Tibial nerve (tissue), 4 donors: ENCODE results near the gene UTS2B. TPM values are rescaled to one million over a fixed set of nuclear protein-coding genes. Genes with fewer than 3 reads are reported as not detected.
"Not testable (repeated sequence)": the region's sequence is repeated elsewhere in the genome, so short reads cannot be mapped to it uniquely, and the experiment has no call there.

Experiments
- DNase-seq, 2 donors: peaks; one replicate each; pipeline ENCODE4 v3.0.0-alpha.2; 2019; ENCODE audit warnings: low spot score in 2 of 2
- H3K27ac ChIP-seq, 4 donors: fragments of 200-600 bp; sonication (generic) in 3 of 4; one replicate each; pipeline ENCODE4 v1.5.1; 2017 to 2019; ENCODE audit warnings: mild to moderate bottlenecking in 1 of 4
- H3K27me3 ChIP-seq, 2 donors: fragments of 200-600 bp; sonication (generic) in 1 of 2; one replicate each; pipeline versions ENCODE4 v1.5.1 to v1.6.0; 2017 to 2019
- H3K36me3 ChIP-seq, 3 donors: fragments of 200-600 bp; sonication (generic); one replicate each; pipeline ENCODE4 v1.5.1; 2018 to 2019
- H3K4me1 ChIP-seq, 4 donors: fragments of 200-600 bp; sonication (generic) in 3 of 4; one replicate each; pipeline ENCODE4 v1.5.1; 2017 to 2019
- H3K4me3 ChIP-seq, 4 donors: fragments of 200-600 bp; sonication (generic) in 3 of 4; one replicate each; pipeline ENCODE4 v1.5.1; 2017 to 2019; ENCODE audit warnings: mild to moderate bottlenecking in 1 of 4, moderate library complexity in 1 of 4
- H3K9me3 ChIP-seq, 4 donors: fragments of 200-600 bp; sonication (generic) in 3 of 4; one replicate each; pipeline ENCODE4 v1.5.1; 2017 to 2019
- EP300 ChIP-seq, 2 donors: sonication (generic); formaldehyde crosslinking; IDR thresholded peaks; one replicate each; pipeline ENCODE4 v1.6.1; 2017; ENCODE audit warnings: antibody characterized with exemption in 2 of 2, mild to moderate bottlenecking in 1 of 2
- POLR2A ChIP-seq, 2 donors: fragments of 450-650 bp; IDR thresholded peaks; one replicate each; pipeline ENCODE4 v1.6.1; 2017; ENCODE audit warnings: antibody characterized with exemption in 2 of 2, mild to moderate bottlenecking in 2 of 2, moderate library complexity in 2 of 2
- WGBS, 2 donors: methylation state at CpG; one replicate each; pipeline ENCODE4 v1.1.5; 2018; 5-methylcytosine and 5-hydroxymethylcytosine counted together
- total RNA-seq, 4 donors: library from RNA; depleted of rRNA; stranded (reverse); fragments of >200 nt; gene quantifications; one replicate each; pipeline ENCODE4 v1.1.0, GENCODE V29; 2016
- TF ChIP-seq, protein P1 (sequence below), 5 experiments: fragments of 200-600 bp in 3 of 5; fragments of 450-650 bp in 2 of 5; sonication (generic) in 3 of 5; IDR thresholded peaks; one replicate each; pipeline ENCODE4 v1.5.1; 2016 to 2019; ENCODE audit warnings: antibody characterized with exemption in 5 of 5, mild to moderate bottlenecking in 3 of 5, moderate library complexity in 2 of 5

Gene UTS2B
- total RNA-seq, 4 donors from 2014 or later, result 0.90 to 2.7 TPM; not detected in 2

DNA sequence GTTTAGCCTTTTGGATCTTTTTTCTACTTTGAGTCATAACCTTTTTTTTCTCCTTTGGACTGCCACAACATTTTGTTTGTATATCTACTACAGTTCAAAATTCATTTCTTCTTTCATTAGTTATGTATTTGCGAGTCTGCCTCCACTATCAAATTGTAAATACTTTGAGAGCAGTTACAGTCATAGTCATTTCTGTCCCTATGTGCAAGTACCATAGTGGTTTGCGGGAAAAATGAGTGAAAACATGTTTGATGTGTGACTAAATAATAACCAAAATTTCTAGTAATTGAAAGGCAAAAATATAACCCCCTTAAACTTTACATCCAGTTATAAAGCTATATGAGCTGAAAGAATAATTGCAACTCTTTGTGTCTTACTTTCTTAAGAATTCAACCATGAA is 46.9 kb downstream of the UTS2B start:
- TF ChIP-seq EP300 (IDR thresholded peaks at IDR 0.05) (no peak), POLR2A (IDR thresholded peaks at IDR 0.05) (no peak)
- TF ChIP-seq, protein P1, sequence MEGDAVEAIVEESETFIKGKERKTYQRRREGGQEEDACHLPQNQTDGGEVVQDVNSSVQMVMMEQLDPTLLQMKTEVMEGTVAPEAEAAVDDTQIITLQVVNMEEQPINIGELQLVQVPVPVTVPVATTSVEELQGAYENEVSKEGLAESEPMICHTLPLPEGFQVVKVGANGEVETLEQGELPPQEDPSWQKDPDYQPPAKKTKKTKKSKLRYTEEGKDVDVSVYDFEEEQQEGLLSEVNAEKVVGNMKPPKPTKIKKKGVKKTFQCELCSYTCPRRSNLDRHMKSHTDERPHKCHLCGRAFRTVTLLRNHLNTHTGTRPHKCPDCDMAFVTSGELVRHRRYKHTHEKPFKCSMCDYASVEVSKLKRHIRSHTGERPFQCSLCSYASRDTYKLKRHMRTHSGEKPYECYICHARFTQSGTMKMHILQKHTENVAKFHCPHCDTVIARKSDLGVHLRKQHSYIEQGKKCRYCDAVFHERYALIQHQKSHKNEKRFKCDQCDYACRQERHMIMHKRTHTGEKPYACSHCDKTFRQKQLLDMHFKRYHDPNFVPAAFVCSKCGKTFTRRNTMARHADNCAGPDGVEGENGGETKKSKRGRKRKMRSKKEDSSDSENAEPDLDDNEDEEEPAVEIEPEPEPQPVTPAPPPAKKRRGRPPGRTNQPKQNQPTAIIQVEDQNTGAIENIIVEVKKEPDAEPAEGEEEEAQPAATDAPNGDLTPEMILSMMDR (IDR thresholded peaks at IDR 0.05), result no peak
- no peaks in the 10 kb centered on the region for H3K4me1 ChIP-seq
- no peak overlapping the region for H3K27ac ChIP-seq
- H3K36me3 ChIP-seq, result no peaks in the 10 kb centered on the region
- 95 to 97% methylated on average over 2 of the region's 2 CpGs for WGBS, 2 donors
- H3K4me3 ChIP-seq, result no peak overlapping the region
- H3K9me3 ChIP-seq, result no peaks in the 10 kb centered on the region
- no peaks in the 10 kb centered on the region for H3K27me3 ChIP-seq
- DNase-seq, result no peak

DNA sequence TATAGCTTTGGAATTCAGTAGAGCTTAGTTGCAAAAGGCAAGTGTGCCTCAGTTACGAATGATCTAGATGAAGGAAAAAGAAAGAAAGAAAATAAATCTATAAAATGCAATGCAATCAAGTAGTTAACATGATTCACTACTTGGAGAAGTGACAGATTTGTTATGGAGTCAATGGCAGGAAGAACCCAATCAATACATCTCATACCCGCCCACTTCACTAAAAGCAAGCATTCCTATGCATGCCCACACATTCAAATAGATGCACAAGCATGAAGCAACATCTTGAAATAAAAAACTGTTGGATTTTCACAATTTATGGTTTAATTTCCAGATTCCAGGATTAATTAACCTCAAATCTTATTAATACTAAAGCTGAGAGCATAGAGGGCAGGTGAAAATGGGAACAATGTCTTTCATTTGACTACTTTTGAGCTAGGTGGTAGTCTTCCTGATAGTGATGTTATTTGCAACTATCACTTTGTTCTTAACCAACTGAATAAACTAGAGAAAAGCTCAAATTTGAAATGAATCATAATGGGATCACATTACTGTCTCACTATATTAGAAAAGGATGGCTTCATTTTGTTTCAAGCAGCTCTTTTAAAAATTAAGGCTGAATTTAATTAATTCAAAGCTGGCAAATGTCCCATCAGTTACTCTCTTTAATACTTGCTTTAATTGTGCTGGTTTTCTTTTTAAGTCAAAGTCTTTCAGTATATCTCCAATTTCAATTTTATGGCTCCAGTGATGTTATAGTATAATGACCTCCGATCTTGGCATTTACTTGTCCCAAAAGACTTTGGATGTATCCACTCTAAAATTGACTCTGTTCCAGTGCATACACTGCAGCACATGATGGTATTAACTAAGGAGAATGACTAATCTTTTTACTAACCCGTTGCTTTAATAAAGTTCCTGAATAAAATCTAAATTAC is 47.8 kb downstream of the UTS2B start:
- H3K27me3 ChIP-seq, result no peaks in the 10 kb centered on the region
- WGBS, 2 donors, result 53 to 68% methylated on average over 4 of the region's 4 CpGs
- no peak for DNase-seq
- no peaks in the 10 kb centered on the region for H3K36me3 ChIP-seq
- no peak overlapping the region for H3K4me3 ChIP-seq
- TF ChIP-seq EP300 (IDR thresholded peaks at IDR 0.05) (no peak), POLR2A (IDR thresholded peaks at IDR 0.05) (no peak)
- TF ChIP-seq, protein P1 (IDR thresholded peaks at IDR 0.05), result no peak
- no peaks in the 10 kb centered on the region for H3K9me3 ChIP-seq
- no peaks in the 10 kb centered on the region for H3K4me1 ChIP-seq
- H3K27ac ChIP-seq, result no peak overlapping the region

DNA sequence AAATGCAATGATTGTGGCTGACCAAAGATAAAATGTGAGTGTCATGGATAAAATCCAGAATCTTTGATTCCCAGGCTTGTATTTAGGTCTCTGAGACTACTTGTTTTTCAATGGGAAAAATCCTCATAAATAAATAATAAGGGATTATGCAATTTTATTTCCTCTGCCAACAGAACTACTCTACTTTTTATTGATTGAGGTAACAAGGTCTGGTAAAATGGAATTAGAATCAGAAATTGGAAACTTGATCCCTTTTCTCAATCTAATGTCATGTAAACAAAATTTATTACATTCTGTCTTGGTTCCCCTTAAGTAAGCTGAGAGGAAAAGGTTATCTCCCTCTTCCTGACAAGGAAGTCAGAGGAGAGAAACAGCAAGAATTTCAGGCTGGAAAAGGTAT is 49.4 kb downstream of the UTS2B start:
- Histone ChIP-seq H3K27me3 (no peaks in the 10 kb centered on the region), H3K27ac (no peak overlapping the region), H3K4me3 (no peak overlapping the region), H3K36me3 (no peaks in the 10 kb centered on the region), H3K9me3 (no peaks in the 10 kb centered on the region), H3K4me1 (no peaks in the 10 kb centered on the region)
- no peak for TF ChIP-seq POLR2A (IDR thresholded peaks at IDR 0.05)
- TF ChIP-seq, protein P1 (IDR thresholded peaks at IDR 0.05), result no peak
- TF ChIP-seq EP300 (IDR thresholded peaks at IDR 0.05), result no peak
- DNase-seq, result no peak

DNA sequence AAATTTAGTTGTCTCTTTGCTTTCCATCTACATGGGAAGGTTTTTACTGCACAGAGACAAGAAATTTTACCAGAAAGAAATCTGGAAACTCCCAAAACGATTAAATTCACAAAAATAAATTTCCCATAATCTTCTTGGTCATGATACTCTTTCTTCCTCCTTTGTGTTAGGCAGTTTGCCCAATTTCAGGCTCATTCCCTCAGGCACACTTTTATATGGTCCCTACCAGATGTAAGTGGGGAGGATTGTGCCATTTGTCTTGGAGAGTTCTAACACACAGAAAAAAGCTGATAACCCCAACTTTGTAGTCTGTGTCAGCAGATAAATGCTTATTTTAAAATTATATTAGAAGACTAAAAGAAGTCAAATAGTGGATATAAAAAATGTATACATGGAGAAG is 50.2 kb downstream of the UTS2B start:
- Histone ChIP-seq H3K4me3 (no peak overlapping the region), H3K36me3 (no peaks in the 10 kb centered on the region), H3K27ac (no peak overlapping the region), H3K27me3 (no peaks in the 10 kb centered on the region), H3K4me1 (no peaks in the 10 kb centered on the region), H3K9me3 (no peaks in the 10 kb centered on the region)
- no peak for DNase-seq
- WGBS, 2 donors, result 45 to 53% methylated on average over 1 of the region's 1 CpG
- TF ChIP-seq POLR2A (IDR thresholded peaks at IDR 0.05), result no peak
- TF ChIP-seq, protein P1 (IDR thresholded peaks at IDR 0.05), result no peak
- no peak for TF ChIP-seq EP300 (IDR thresholded peaks at IDR 0.05)

DNA sequence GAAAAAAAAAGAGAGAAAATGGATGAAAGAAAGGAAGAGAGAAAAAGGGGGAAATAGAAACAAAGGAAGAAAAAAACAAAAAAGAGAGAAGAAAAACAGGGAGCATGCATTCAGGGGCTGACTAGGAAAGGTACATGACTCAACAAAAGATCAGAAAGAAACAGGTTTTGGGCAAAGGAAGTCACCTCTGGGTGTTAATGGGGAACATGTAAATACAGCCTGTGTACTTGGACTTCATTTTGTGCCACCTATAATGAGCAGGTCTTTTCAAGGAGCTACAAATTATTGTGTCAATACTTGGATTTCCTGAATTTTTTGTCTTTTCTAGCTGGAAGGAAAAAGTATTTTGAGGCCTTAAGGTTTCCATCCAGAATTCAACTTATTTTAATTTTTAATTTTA is 54.6 kb downstream of the UTS2B start:
- Histone ChIP-seq H3K4me3 (no peak overlapping the region), H3K27me3 (no peaks in the 10 kb centered on the region), H3K4me1 (no peaks in the 10 kb centered on the region), H3K36me3 (no peaks in the 10 kb centered on the region), H3K27ac (no peak overlapping the region), H3K9me3 (no peaks in the 10 kb centered on the region)
- no peak for DNase-seq
- TF ChIP-seq EP300 (IDR thresholded peaks at IDR 0.05) (no peak), POLR2A (IDR thresholded peaks at IDR 0.05) (no peak)
- TF ChIP-seq, protein P1 (IDR thresholded peaks at IDR 0.05), result no peak

DNA sequence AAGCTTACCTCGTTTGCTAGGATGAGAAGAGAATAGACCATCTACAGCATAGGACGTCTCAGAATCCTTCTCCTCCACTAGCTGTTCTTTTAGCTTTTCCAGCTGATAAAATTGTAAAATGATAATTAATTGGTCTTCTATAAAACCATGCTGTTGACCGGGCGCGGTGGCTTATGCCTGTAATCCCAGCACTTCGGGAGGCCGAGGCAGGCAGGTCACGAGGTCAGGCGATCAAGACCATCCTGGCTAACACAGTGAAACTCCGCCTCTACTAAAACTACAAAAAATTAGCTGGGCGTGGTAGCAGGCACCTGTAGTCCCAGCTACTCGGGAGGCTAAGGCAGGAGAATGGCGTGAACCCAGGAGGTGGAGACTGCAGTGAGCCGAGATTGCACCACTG is 55.1 kb downstream of the UTS2B start:
- not testable (repeated sequence) for H3K36me3 ChIP-seq, H3K27ac ChIP-seq, DNase-seq, H3K9me3 ChIP-seq, H3K27me3 ChIP-seq, H3K4me3 ChIP-seq, H3K4me1 ChIP-seq
- 90 to 92% methylated on average over 14 of the region's 14 CpGs for WGBS, 2 donors
